ENCODE data around the gene NCBP1. TPM values are rescaled to one million over a fixed set of nuclear protein-coding genes. Genes with fewer than 3 reads are reported as not detected.

Gene NCBP1
- total RNA-seq, 1 experiment from 2014 or later = 23.0 TPM

DNA sequence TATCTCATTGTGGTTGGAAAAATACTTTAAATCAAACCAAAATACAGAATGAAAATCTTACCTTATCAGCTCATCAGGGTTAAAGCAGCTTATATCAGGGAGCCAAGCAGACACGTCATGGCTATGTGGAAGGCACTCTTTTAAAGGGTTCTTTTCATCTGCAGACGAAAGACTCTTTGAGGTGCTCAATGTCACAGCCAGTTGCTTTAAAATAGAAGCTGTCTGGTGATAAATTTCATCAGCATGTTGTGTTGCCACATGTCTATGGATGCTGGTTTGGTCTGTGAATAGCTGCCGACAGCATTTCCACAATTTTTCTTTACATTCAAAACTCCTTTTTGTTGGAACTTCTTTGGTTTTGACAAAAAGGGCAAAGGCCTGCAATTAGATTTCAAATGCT is 8.0 kb upstream of the NCBP1 start:
- Histone ChIP-seq H3K27me3 (ENCODE audit: low read length) (no peaks in the 10 kb centered on the region), H3K27ac (ENCODE audit: low read length) (no peak overlapping the region), H3K79me2 (ENCODE audit: low read length) (peaks cover 21% of the 10 kb centered on the region), H2AFZ (ENCODE audit: low read length) (no peak overlapping the region), H3K36me3 (ENCODE audit: low read depth, low read length) (no peaks in the 10 kb centered on the region; the same call in 1 of the 2 replicates), H3K9me2 (replicated peaks; ENCODE audit: low read length) (no peaks in the 10 kb centered on the region), H3K9me3 (ENCODE audit: low read length) (no peaks in the 10 kb centered on the region), H4K20me1 (ENCODE audit: low read length) (no peaks in the 10 kb centered on the region), H3K4me3 (ENCODE audit: low read length) (no peak overlapping the region), H3K4me1 (ENCODE audit: insufficient read depth, low read length) (no peaks in the 10 kb centered on the region), H3F3A (ENCODE audit: low read length, unreplicated experiment) (no peaks in the 10 kb centered on the region), H3K9ac (ENCODE audit: low read length) (no peak overlapping the region), H3K4me2 (ENCODE audit: low read length) (no peak overlapping the region)
- ChIA-PET POLR2A (ENCODE audit: unreplicated experiment) (no interaction called here), CTCF (no interaction called here)
- TF ChIP-seq, protein P1, sequence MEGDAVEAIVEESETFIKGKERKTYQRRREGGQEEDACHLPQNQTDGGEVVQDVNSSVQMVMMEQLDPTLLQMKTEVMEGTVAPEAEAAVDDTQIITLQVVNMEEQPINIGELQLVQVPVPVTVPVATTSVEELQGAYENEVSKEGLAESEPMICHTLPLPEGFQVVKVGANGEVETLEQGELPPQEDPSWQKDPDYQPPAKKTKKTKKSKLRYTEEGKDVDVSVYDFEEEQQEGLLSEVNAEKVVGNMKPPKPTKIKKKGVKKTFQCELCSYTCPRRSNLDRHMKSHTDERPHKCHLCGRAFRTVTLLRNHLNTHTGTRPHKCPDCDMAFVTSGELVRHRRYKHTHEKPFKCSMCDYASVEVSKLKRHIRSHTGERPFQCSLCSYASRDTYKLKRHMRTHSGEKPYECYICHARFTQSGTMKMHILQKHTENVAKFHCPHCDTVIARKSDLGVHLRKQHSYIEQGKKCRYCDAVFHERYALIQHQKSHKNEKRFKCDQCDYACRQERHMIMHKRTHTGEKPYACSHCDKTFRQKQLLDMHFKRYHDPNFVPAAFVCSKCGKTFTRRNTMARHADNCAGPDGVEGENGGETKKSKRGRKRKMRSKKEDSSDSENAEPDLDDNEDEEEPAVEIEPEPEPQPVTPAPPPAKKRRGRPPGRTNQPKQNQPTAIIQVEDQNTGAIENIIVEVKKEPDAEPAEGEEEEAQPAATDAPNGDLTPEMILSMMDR (conservative IDR thresholded peaks at IDR 0.05; ENCODE audit: low read depth, low read length) = no peak
- TF ChIP-seq EZH2phosphoT487 (IDR thresholded peaks at IDR 0.05; ENCODE audit: borderline replicate concordance, low read length) = no peak
- no peak for TF ChIP-seq EZH2 (IDR thresholded peaks at IDR 0.05; ENCODE audit: low read length, unreplicated experiment)
- no TSS peak for BruUV-seq (replicated peaks)
- DNase-seq (no peak), ATAC-seq (no peak)
- intact Hi-C loops (cut with micrococcal nuclease) = no loop called here

DNA sequence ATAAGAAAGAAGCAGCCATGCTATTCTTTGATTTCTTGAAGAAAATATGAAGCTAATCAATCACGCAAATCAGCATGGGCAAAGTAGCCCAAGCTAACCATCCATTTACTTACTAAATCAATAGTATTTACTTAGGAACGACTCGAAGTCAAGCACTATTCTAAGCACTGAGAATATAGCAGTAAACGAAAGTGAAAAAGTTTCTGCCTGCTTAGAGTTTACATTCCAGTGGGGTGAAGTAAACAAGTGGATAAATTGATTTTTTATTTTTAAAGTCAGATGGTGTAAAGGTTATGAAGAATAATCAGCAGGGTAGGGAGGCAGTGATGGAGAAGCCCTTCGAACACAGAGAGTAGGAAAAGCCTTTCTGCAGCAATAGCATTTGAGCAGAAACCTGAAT is 6.0 kb upstream of the NCBP1 start:
- BruUV-seq (replicated peaks) = no TSS peak
- Histone ChIP-seq H2AFZ (ENCODE audit: low read length) (no peak overlapping the region), H3K9ac (ENCODE audit: low read length) (no peak overlapping the region), H3K36me3 (ENCODE audit: low read depth, low read length) (no peaks in the 10 kb centered on the region; the same call in 1 of the 2 replicates), H3K79me2 (ENCODE audit: low read length) (peaks cover 40% of the 10 kb centered on the region), H3K4me3 (ENCODE audit: low read length) (no peak overlapping the region), H3F3A (ENCODE audit: low read length, unreplicated experiment) (no peaks in the 10 kb centered on the region), H3K9me3 (ENCODE audit: low read length) (no peaks in the 10 kb centered on the region), H3K27me3 (ENCODE audit: low read length) (no peaks in the 10 kb centered on the region), H3K27ac (ENCODE audit: low read length) (no peak overlapping the region), H3K4me2 (ENCODE audit: low read length) (no peak overlapping the region), H3K9me2 (replicated peaks; ENCODE audit: low read length) (no peaks in the 10 kb centered on the region), H4K20me1 (ENCODE audit: low read length) (no peaks in the 10 kb centered on the region), H3K4me1 (ENCODE audit: insufficient read depth, low read length) (peaks cover 5% of the 10 kb centered on the region; the same call in 1 of the 2 replicates)
- ChIA-PET POLR2A (ENCODE audit: unreplicated experiment) (no interaction called here), CTCF (no interaction called here)
- TF ChIP-seq EZH2phosphoT487 (IDR thresholded peaks at IDR 0.05; ENCODE audit: borderline replicate concordance, low read length) (no peak), EZH2 (IDR thresholded peaks at IDR 0.05; ENCODE audit: low read length, unreplicated experiment) (no peak)
- TF ChIP-seq, protein P1 (conservative IDR thresholded peaks at IDR 0.05; ENCODE audit: low read depth, low read length) = no peak
- intact Hi-C loops (cut with micrococcal nuclease) = no loop called here
- DNase-seq (no peak), ATAC-seq (no peak)

DNA sequence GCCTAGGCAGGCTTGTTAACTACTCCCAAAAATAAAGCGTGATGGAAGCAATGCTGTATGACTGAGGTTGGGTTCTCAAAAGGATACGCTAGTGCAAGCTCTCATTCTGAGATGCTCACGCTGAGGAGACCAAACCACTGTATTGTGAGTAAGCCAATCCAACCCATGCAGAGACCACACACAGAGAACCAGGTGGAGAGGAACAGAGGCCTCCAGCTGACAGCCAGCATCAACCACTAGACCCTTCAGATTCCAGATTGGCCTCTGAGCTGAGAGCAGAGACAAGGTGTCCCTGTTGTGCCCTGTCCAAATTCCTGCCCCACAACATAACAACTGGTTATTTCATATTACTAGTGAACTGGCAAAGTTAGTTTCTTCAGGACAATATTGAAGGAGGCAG is 5.0 kb upstream of the NCBP1 start:
- POLR2A ChIA-PET (ENCODE audit: unreplicated experiment) = no interaction called here
- ATAC-seq = no peak
- no TSS peak for BruUV-seq (replicated peaks)

More for the DNA sequence above, 5.0 kb upstream of the NCBP1 start:
- Histone ChIP-seq H3K4me1 (ENCODE audit: insufficient read depth, low read length) (peaks cover 5% of the 10 kb centered on the region; the same call in 1 of the 2 replicates), H4K20me1 (ENCODE audit: low read length) (no peaks in the 10 kb centered on the region), H3K27ac (ENCODE audit: low read length) (no peak overlapping the region), H3K36me3 (ENCODE audit: low read depth, low read length) (no peaks in the 10 kb centered on the region; the same call in 1 of the 2 replicates), H2AFZ (ENCODE audit: low read length) (no peak overlapping the region), H3K79me2 (ENCODE audit: low read length) (peaks cover 40% of the 10 kb centered on the region), H3K9ac (ENCODE audit: low read length) (no peak overlapping the region), H3F3A (ENCODE audit: low read length, unreplicated experiment) (no peaks in the 10 kb centered on the region), H3K27me3 (ENCODE audit: low read length) (no peaks in the 10 kb centered on the region), H3K4me3 (ENCODE audit: low read length) (no peak overlapping the region), H3K4me2 (ENCODE audit: low read length) (no peak overlapping the region), H3K9me2 (replicated peaks; ENCODE audit: low read length) (no peaks in the 10 kb centered on the region), H3K9me3 (ENCODE audit: low read length) (no peaks in the 10 kb centered on the region)
- no peak for TF ChIP-seq EZH2phosphoT487 (IDR thresholded peaks at IDR 0.05; ENCODE audit: borderline replicate concordance, low read length)
- TF ChIP-seq, protein P1 (conservative IDR thresholded peaks at IDR 0.05; ENCODE audit: low read depth, low read length) = no peak
- no peak for TF ChIP-seq EZH2 (IDR thresholded peaks at IDR 0.05; ENCODE audit: low read length, unreplicated experiment)
- CTCF ChIA-PET = no interaction called here
- DNase-seq = no peak
- intact Hi-C loops (cut with micrococcal nuclease) = no loop called here

All from PC-3 (cell line).